ENCODE results near the gene DNAH6. TPM values are rescaled to one million over a fixed set of nuclear protein-coding genes. Genes with fewer than 3 reads are reported as not detected.

DNAH6 gene
- total RNA-seq, 1 donor from 2014 or later = 2.6 TPM

GRCh38 chr2:84478867-84479266 is 37.4 kb upstream of the DNAH6 start:
- H4K20me1 ChIP-seq (ENCODE audit: low read depth) = no peaks in the 10 kb centered on the region
- H3K27me3 Mint-ChIP-seq (ENCODE audit: insufficient read depth, low read depth) = peaks cover 11% of the 10 kb centered on the region

GRCh38 chr2:84481702-84482101 is 34.6 kb upstream of the DNAH6 start:
- H3K36me3 Mint-ChIP-seq = no peaks in the 10 kb centered on the region
- H3K9me3 Mint-ChIP-seq = peaks cover 17% of the 10 kb centered on the region
- no peaks in the 10 kb centered on the region for H3K27me3 ChIP-seq
- no peak overlapping the region for H3K4me2 ChIP-seq
- no peaks in the 10 kb centered on the region for H3K79me2 ChIP-seq (ENCODE audit: low read depth)
- H4K20me1 ChIP-seq (ENCODE audit: low read depth) = no peaks in the 10 kb centered on the region
- H3K4me1 Mint-ChIP-seq = peaks cover 2% of the 10 kb centered on the region
- H3K4me1 ChIP-seq = no peaks in the 10 kb centered on the region
- TF ChIP-seq EZH2 (IDR thresholded peaks at IDR 0.05) (no peak), EZH2phosphoT487 (IDR thresholded peaks at IDR 0.05) (no peak), CTCF (IDR thresholded peaks at IDR 0.05) (no peak)
- H3K9me3 ChIP-seq (ENCODE audit: low read depth) = no peaks in the 10 kb centered on the region
- no peaks in the 10 kb centered on the region for H3F3A ChIP-seq (ENCODE audit: low read depth)
- no peak overlapping the region for H3K4me3 Mint-ChIP-seq
- no peak for DNase-seq (ENCODE audit: low spot score)
- H2AFZ ChIP-seq (replicated peaks) = no peak overlapping the region
- H3K4me3 ChIP-seq = no peak overlapping the region
- H3K27ac ChIP-seq = no peak overlapping the region
- no peak overlapping the region for H3K27ac Mint-ChIP-seq
- no peak overlapping the region for H3K9ac ChIP-seq
- H3K36me3 ChIP-seq = no peaks in the 10 kb centered on the region
- H3K27me3 Mint-ChIP-seq (ENCODE audit: insufficient read depth, low read depth) = peaks cover 11% of the 10 kb centered on the region

More at GRCh38 chr2:84478867-84479266, 37.4 kb upstream of the DNAH6 start:
- H3K79me2 ChIP-seq (ENCODE audit: low read depth) = no peaks in the 10 kb centered on the region
- H3K27ac ChIP-seq = no peak overlapping the region
- no peaks in the 10 kb centered on the region for H3K36me3 Mint-ChIP-seq
- H3F3A ChIP-seq (ENCODE audit: low read depth) = no peaks in the 10 kb centered on the region
- H3K9me3 ChIP-seq (ENCODE audit: low read depth) = no peaks in the 10 kb centered on the region
- H3K27ac Mint-ChIP-seq = no peak overlapping the region
- H3K27me3 ChIP-seq = no peaks in the 10 kb centered on the region
- no peak overlapping the region for H3K4me3 ChIP-seq
- no peaks in the 10 kb centered on the region for H3K4me1 ChIP-seq
- TF ChIP-seq EZH2phosphoT487 (IDR thresholded peaks at IDR 0.05) = no peak
- TF ChIP-seq CTCF (IDR thresholded peaks at IDR 0.05) = no peak
- no peak for TF ChIP-seq EZH2 (IDR thresholded peaks at IDR 0.05)
- no peak overlapping the region for H3K9ac ChIP-seq
- no peaks in the 10 kb centered on the region for H3K36me3 ChIP-seq
- H3K4me3 Mint-ChIP-seq = no peak overlapping the region
- peaks cover 25% of the 10 kb centered on the region for H3K9me3 Mint-ChIP-seq
- peaks cover 2% of the 10 kb centered on the region for H3K4me1 Mint-ChIP-seq
- H3K4me2 ChIP-seq = no peak overlapping the region
- H2AFZ ChIP-seq (replicated peaks) = no peak overlapping the region
- DNase-seq (ENCODE audit: low spot score) = no peak

- peaks cover 11% of the 10 kb centered on the region for H3K27me3 Mint-ChIP-seq (ENCODE audit: insufficient read depth, low read depth)
- peaks cover 8% of the 10 kb centered on the region for H3K9me3 Mint-ChIP-seq
- H3K4me1 ChIP-seq = peaks cover 7% of the 10 kb centered on the region
- TF ChIP-seq CTCF (IDR thresholded peaks at IDR 0.05) = no peak
- no peak for TF ChIP-seq EZH2 (IDR thresholded peaks at IDR 0.05)
- no peak for TF ChIP-seq EZH2phosphoT487 (IDR thresholded peaks at IDR 0.05)
- H3K36me3 Mint-ChIP-seq = no peaks in the 10 kb centered on the region
- no peak overlapping the region for H3K4me3 ChIP-seq
- no peaks in the 10 kb centered on the region for H3F3A ChIP-seq (ENCODE audit: low read depth)
- H3K4me1 Mint-ChIP-seq = peaks cover 8% of the 10 kb centered on the region
- no peak overlapping the region for H3K4me3 Mint-ChIP-seq
- H3K36me3 ChIP-seq = no peaks in the 10 kb centered on the region
- H2AFZ ChIP-seq (replicated peaks) = no peak overlapping the region
- H3K27ac ChIP-seq = no peak overlapping the region
- H3K9ac ChIP-seq = no peak overlapping the region
- DNase-seq (ENCODE audit: low spot score) = no peak
- no peaks in the 10 kb centered on the region for H4K20me1 ChIP-seq (ENCODE audit: low read depth)
- H3K27me3 ChIP-seq = no peaks in the 10 kb centered on the region
- no peak overlapping the region for H3K4me2 ChIP-seq
- H3K9me3 ChIP-seq (ENCODE audit: low read depth) = no peaks in the 10 kb centered on the region
- no peaks in the 10 kb centered on the region for H3K79me2 ChIP-seq (ENCODE audit: low read depth)
- no peak overlapping the region for H3K27ac Mint-ChIP-seq
These were observed 33.7 kb upstream of the DNAH6 start for GRCh38 chr2:84482603-84483002.

Measured in neural progenitor cell (in vitro differentiated cells).